ENCODE data around the gene DHX35. TPM values are rescaled to one million over a fixed set of nuclear protein-coding genes. Genes with fewer than 3 reads are reported as not detected.
A peak's percentile ranks its signal among the peaks of the same experiment; 100 is the strongest.

Gene DHX35
- total RNA-seq, 4 donors from 2014 or later: 6.6 to 16.8 (median 11.0) TPM

DNA sequence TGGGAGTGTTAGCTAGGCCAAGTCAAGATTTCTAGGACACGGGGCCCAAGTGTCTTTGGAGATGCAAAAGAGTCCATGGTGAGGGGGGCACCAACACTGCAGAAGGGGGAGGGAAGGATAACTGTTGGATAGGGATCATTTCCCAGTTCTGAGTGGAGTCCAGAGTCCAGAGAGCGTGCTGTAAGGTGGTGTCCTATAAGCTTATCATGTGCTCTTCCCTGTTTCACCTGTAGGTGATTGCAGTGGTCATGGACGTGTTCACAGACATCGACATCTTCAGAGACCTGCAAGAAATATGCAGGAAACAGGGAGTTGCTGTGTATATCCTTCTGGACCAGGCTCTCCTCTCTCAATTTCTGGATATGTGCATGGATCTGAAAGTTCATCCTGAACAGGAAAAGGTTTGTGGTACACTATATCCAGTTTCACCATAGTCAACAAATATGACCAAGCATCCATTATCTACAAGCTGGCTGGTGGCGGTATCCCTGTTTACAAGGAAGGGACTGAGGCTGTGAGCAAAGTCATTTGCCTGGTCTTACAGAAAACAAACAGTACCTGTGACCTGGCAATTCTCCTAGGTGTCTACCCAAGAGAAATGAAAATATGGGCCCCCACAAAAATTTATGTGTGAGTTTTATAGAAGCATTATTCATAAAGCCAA, 20.3 kb upstream of the DHX35 start:
- no peak overlapping the region for H3K4me3 ChIP-seq (ENCODE audit: low read depth, poor library complexity, severe bottlenecking)

DNA sequence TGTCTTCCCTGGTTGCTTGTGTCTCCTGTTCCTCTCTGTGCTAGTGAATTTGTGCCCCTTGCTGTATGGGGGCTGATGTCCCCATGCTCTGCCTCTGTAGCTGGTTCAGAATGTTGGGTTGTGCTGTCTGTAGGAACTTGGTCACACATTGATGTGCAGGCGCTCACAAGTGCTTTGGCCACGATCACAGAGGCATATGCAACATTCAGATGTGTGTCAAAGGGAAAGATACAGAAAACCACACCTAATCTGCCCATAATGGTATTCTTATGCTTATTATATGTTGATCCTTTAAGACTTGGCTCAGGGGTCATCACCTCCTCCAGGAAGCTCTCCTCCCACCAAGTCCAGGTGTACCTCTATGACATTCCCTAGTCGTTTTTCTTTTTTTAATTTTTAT, 17.1 kb upstream of the DHX35 start:
- WGBS, 2 donors: 74 to 87% methylated on average over 3 of the region's 3 CpGs
- no peak overlapping the region for H3K4me3 ChIP-seq (ENCODE audit: low read depth, poor library complexity, severe bottlenecking)

More for the DNA sequence above, 20.3 kb upstream of the DHX35 start:
- TF ChIP-seq POLR2A (IDR thresholded peaks at IDR 0.05): no peak
- TF ChIP-seq, protein P1, sequence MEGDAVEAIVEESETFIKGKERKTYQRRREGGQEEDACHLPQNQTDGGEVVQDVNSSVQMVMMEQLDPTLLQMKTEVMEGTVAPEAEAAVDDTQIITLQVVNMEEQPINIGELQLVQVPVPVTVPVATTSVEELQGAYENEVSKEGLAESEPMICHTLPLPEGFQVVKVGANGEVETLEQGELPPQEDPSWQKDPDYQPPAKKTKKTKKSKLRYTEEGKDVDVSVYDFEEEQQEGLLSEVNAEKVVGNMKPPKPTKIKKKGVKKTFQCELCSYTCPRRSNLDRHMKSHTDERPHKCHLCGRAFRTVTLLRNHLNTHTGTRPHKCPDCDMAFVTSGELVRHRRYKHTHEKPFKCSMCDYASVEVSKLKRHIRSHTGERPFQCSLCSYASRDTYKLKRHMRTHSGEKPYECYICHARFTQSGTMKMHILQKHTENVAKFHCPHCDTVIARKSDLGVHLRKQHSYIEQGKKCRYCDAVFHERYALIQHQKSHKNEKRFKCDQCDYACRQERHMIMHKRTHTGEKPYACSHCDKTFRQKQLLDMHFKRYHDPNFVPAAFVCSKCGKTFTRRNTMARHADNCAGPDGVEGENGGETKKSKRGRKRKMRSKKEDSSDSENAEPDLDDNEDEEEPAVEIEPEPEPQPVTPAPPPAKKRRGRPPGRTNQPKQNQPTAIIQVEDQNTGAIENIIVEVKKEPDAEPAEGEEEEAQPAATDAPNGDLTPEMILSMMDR (IDR thresholded peaks at IDR 0.05): no peak
- WGBS, 2 donors: 98 to 100% methylated on average over 5 of the region's 5 CpGs
- DNase-seq (ENCODE audit: low spot score in 2 of 2): peak in 1 of 2 donors; percentile 56
- intact Hi-C loops (cut with DNase I; ENCODE audit: low total_unique reads): no loop called here

DNA sequence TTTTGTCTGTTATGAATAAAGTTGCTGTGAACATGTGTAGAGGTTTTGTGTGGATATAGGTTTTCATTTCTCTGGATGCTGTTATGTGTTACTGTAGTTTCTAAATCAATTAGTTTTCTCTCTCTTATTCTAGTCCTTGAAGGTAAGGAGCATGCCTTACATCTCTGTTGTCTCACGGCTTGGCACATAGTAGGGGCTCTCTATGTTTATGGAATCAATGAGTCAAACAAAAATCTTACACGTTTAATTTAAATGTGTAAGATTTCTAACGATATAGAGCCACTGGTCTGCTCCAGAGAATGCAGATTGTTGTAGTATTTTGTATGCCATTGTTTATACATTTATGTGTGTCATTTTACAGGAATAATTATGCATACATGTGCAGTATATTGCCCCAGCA, 15.3 kb upstream of the DHX35 start:
- H3K4me3 ChIP-seq (ENCODE audit: low read depth, poor library complexity, severe bottlenecking): no peak overlapping the region
- intact Hi-C loops (cut with DNase I; ENCODE audit: low total_unique reads): no loop called here
- DNase-seq (ENCODE audit: low spot score in 2 of 2): no peak
- WGBS, 2 donors: 90 to 93% methylated on average over 3 of the region's 3 CpGs
- TF ChIP-seq, protein P1 (IDR thresholded peaks at IDR 0.05): no peak
- no peak for TF ChIP-seq POLR2A (IDR thresholded peaks at IDR 0.05)

More for the DNA sequence above, 17.1 kb upstream of the DHX35 start:
- DNase-seq (ENCODE audit: low spot score in 2 of 2): peak in 1 of 2 donors; percentile 28
- intact Hi-C loops (cut with DNase I; ENCODE audit: low total_unique reads): no loop called here
- TF ChIP-seq, protein P1 (IDR thresholded peaks at IDR 0.05): no peak
- no peak for TF ChIP-seq POLR2A (IDR thresholded peaks at IDR 0.05)

DNA sequence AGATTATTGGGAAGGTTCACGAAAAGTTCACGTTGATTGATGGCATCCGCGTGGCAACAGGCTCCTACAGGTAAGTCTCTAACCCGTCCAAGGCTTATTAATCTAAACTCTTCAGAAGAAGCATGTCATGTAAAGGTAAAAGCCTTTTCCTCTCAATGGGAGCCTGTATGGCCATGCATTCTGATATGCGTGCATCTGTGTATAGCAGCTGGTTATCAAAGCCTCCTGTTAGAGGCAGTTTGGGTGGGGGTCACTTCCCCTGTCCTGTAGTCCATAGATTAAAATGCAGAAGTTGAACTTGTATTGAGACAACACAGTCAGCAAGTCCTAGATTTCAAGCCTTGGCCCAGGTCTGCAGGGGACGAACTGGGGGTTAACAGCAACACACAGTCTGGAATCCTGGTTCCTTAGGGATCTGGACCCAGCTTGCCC, 14.2 kb upstream of the DHX35 start:
- 65 to 66% methylated on average over 7 of the region's 7 CpGs for WGBS, 2 donors
- intact Hi-C loops (cut with DNase I; ENCODE audit: low total_unique reads): no loop called here
- TF ChIP-seq POLR2A (IDR thresholded peaks at IDR 0.05): no peak
- TF ChIP-seq, protein P1 (IDR thresholded peaks at IDR 0.05): no peak
- H3K4me3 ChIP-seq (ENCODE audit: low read depth, poor library complexity, severe bottlenecking): no peak overlapping the region
- DNase-seq (ENCODE audit: low spot score in 2 of 2): no peak

DNA sequence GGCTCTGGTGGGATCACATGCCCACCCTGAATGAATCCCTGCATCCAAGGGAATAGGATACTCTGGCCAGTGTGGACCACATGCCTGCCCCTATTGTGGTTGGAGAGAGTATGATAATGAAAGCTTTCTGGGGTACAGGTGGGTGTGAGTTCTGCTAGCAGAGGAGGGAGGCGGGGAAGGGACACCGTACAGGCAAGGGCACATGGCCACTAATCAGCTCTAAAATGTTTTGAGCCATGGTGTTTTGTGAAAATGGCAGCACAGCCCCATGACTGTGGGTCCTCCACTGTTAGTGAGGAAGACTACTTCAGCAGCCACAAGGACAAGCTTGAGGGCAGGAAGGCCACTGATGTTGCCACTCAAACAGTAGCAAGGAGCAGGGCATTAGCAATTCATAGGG, 11.9 kb upstream of the DHX35 start:
- DNase-seq (ENCODE audit: low spot score in 2 of 2): no peak
- WGBS, 2 donors: 65 to 94% methylated on average over 2 of the region's 2 CpGs
- intact Hi-C loops (cut with DNase I; ENCODE audit: low total_unique reads): no loop called here
- no peak for TF ChIP-seq POLR2A (IDR thresholded peaks at IDR 0.05)
- TF ChIP-seq, protein P1 (IDR thresholded peaks at IDR 0.05): no peak
- H3K4me3 ChIP-seq (ENCODE audit: low read depth, poor library complexity, severe bottlenecking): no peak overlapping the region

DNA sequence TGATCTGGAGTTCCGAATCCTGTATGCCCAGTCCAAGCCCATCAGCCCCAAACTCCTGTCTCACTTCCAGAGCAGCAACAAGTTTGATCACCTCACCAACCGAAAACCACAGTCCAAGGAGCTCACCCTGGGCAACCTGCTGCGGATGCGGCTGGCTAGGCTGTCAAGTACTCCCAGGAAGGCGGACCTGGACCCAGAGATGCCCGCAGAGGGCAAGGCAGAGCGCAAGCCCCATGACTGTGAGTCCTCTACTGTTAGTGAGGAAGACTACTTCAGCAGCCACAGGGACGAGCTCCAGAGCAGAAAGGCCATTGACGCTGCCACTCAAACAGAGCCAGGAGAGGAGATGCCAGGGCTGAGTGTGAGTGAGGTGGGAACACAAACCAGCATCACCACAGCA, 10.5 kb upstream of the DHX35 start:
- intact Hi-C loops (cut with DNase I; ENCODE audit: low total_unique reads): no loop called here
- 94 to 95% methylated on average over 9 of the region's 9 CpGs for WGBS, 2 donors
- TF ChIP-seq, protein P1 (IDR thresholded peaks at IDR 0.05): no peak
- TF ChIP-seq POLR2A (IDR thresholded peaks at IDR 0.05): no peak

More for the DNA sequence above, 10.5 kb upstream of the DHX35 start:
- no peak for DNase-seq (ENCODE audit: low spot score in 2 of 2)
- H3K4me3 ChIP-seq (ENCODE audit: low read depth, poor library complexity, severe bottlenecking): no peak overlapping the region

Measured in lower leg skin (tissue), 4 donors.